GM21576 (cell line): ENCODE results near the gene RUVBL1.

ENCODE experiments used
- ATAC-seq: cut with Tn5 transposase; IDR thresholded peaks from one replicate; pipeline ENCODE4 v1.9.1; 2021; ENCODE audit warnings: mild to moderate bottlenecking, moderate library complexity; ENCODE audit not compliant: unreplicated experiment

RUVBL1 gene

GRCh38 chr3:128083980-128084674 is 39.5 kb downstream of the RUVBL1 start:
- no peak for ATAC-seq

GRCh38 chr3:128083396-128083795 is 40.2 kb downstream of the RUVBL1 start:
- no peak for ATAC-seq

GRCh38 chr3:128082546-128082945 is 41.1 kb downstream of the RUVBL1 start:
- no peak for ATAC-seq

- no peak for ATAC-seq
These were observed 41.8 kb downstream of the RUVBL1 start for GRCh38 chr3:128081846-128082245.

GRCh38 chr3:128081226-128081625 is 42.4 kb downstream of the RUVBL1 start:
- ATAC-seq: no peak

GRCh38 chr3:128080323-128081080 is 43.1 kb downstream of the RUVBL1 start:
- no peak for ATAC-seq

- ATAC-seq: no peak
These were observed 43.8 kb downstream of the RUVBL1 start for GRCh38 chr3:128079823-128080222.

- no peak for ATAC-seq
These were observed 44.7 kb downstream of the RUVBL1 start for GRCh38 chr3:128078875-128079274.

GRCh38 chr3:128078322-128078721 is 45.3 kb downstream of the RUVBL1 start:
- no peak for ATAC-seq

- no peak for ATAC-seq
These were observed 45.9 kb downstream of the RUVBL1 start for GRCh38 chr3:128077665-128078064.

GRCh38 chr3:128077202-128077624 is 46.4 kb downstream of the RUVBL1 start:
- no peak for ATAC-seq

GRCh38 chr3:128076483-128077201 is 47.0 kb downstream of the RUVBL1 start:
- no peak for ATAC-seq

GRCh38 chr3:128075522-128076482 is 47.8 kb downstream of the RUVBL1 start:
- peak; percentile 62 for ATAC-seq

GRCh38 chr3:128074851-128075521 is 48.6 kb downstream of the RUVBL1 start:
- no peak for ATAC-seq

GRCh38 chr3:128073807-128074206 is 49.8 kb downstream of the RUVBL1 start:
- no peak for ATAC-seq

- no peak for ATAC-seq
These were observed 50.4 kb downstream of the RUVBL1 start for GRCh38 chr3:128073185-128073725.

- no peak for ATAC-seq
These were observed 51.0 kb downstream of the RUVBL1 start for GRCh38 chr3:128072454-128073184.

- ATAC-seq: no peak
These were observed 51.7 kb downstream of the RUVBL1 start for GRCh38 chr3:128071771-128072453.
